DMS53 treated with DMSO at 0.1 percent for 48 hours (cell line): ENCODE results near the gene CCDC183.
"Not testable (repeated sequence)": the region's sequence is repeated elsewhere in the genome, so short reads cannot be mapped to it uniquely, and the experiment has no call there.

Source experiments
- DNase-seq: peaks from one replicate; lab custom pipeline; 2025; ENCODE audit not compliant: unreplicated experiment; lab: John Stamatoyannopoulos, UW

Gene CCDC183

GRCh38 chr9:136760424-136760823, 35.7 kb upstream of the CCDC183 start:
- DNase-seq = no peak

GRCh38 chr9:136760834-136761544, 35.1 kb upstream of the CCDC183 start:
- peak; percentile 52 for DNase-seq

GRCh38 chr9:136761545-136761981, 34.6 kb upstream of the CCDC183 start:
- no peak for DNase-seq

GRCh38 chr9:136762221-136762691, 33.9 kb upstream of the CCDC183 start:
- no peak for DNase-seq

GRCh38 chr9:136762915-136763648, 33.1 kb upstream of the CCDC183 start:
- DNase-seq = peak; percentile 31

- DNase-seq = no peak
These were observed 32.5 kb upstream of the CCDC183 start for GRCh38 chr9:136763649-136764035.

- DNase-seq = no peak
These were observed 31.7 kb upstream of the CCDC183 start, which contains the start of gene LCN15 for GRCh38 chr9:136764301-136764891. Gene LCN15 (minus strand): TSS chr9:136764518. CDS start chr9:136764488, 30 bp downstream.

- DNase-seq = no peak
These were observed 31.1 kb upstream of the CCDC183 start for GRCh38 chr9:136765041-136765440.

GRCh38 chr9:136765745-136766409, 30.3 kb upstream of the CCDC183 start:
- DNase-seq = not testable (repeated sequence)

- peak; percentile 70 for DNase-seq
These were observed 29.6 kb upstream of the CCDC183 start for GRCh38 chr9:136766410-136767120.

- no peak for DNase-seq
These were observed 26.4 kb upstream of the CCDC183 start for GRCh38 chr9:136769710-136770191.

- DNase-seq = no peak
These were observed 24.2 kb upstream of the CCDC183 start for GRCh38 chr9:136771907-136772415.

GRCh38 chr9:136773386-136774044, 22.6 kb upstream of the CCDC183 start:
- DNase-seq = no peak

GRCh38 chr9:136774416-136775045, 21.6 kb upstream of the CCDC183 start:
- no peak for DNase-seq

- no peak for DNase-seq
These were observed 20.9 kb upstream of the CCDC183 start for GRCh38 chr9:136775191-136775590.

GRCh38 chr9:136776947-136777346, 19.2 kb upstream of the CCDC183 start:
- DNase-seq = no peak

- DNase-seq = no peak
These were observed 18.8 kb upstream of the CCDC183 start for GRCh38 chr9:136777359-136777758.

GRCh38 chr9:136779808-136780207, 16.3 kb upstream of the CCDC183 start:
- no peak for DNase-seq

GRCh38 chr9:136782452-136782851, 13.7 kb upstream of the CCDC183 start:
- no peak for DNase-seq
